ENCODE results near the gene COMMD6.

Gene COMMD6

DNA sequence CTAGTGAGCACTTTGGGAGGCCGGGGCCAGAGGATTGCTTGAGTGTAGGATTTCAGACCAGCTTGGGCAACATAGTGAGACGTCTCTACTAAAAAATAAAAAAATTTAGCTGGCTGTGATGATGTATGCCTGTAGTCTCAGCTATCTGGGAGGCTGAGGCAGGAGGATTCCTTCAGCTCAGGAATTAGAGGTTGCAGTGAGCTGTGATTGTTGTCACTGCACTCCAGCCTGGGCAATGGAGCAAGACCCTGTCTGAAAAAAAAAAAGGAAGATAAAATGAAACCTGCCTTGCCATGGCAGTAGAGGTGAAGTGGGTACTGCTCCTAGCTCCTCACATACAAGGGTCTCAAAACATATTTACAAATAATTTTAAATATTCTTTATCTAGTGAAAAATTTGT, 19.3 kb upstream of the COMMD6 start:
- no peak overlapping the region for H3K4me2 ChIP-seq (ENCODE audit: low read length)
- no peaks in the 10 kb centered on the region for H3K4me1 ChIP-seq (ENCODE audit: low read length)
- no peak for TF ChIP-seq EZH2phosphoT487 (IDR thresholded peaks at IDR 0.05; ENCODE audit: low read depth)
- TF ChIP-seq, protein P1, sequence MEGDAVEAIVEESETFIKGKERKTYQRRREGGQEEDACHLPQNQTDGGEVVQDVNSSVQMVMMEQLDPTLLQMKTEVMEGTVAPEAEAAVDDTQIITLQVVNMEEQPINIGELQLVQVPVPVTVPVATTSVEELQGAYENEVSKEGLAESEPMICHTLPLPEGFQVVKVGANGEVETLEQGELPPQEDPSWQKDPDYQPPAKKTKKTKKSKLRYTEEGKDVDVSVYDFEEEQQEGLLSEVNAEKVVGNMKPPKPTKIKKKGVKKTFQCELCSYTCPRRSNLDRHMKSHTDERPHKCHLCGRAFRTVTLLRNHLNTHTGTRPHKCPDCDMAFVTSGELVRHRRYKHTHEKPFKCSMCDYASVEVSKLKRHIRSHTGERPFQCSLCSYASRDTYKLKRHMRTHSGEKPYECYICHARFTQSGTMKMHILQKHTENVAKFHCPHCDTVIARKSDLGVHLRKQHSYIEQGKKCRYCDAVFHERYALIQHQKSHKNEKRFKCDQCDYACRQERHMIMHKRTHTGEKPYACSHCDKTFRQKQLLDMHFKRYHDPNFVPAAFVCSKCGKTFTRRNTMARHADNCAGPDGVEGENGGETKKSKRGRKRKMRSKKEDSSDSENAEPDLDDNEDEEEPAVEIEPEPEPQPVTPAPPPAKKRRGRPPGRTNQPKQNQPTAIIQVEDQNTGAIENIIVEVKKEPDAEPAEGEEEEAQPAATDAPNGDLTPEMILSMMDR (IDR thresholded peaks at IDR 0.05; ENCODE audit: low read depth, low read length): no peak
- H3K79me2 ChIP-seq (ENCODE audit: low read length): peaks cover 7% of the 10 kb centered on the region; the same call in 1 of the 2 replicates
- H3K27me3 ChIP-seq (ENCODE audit: low read depth, low read length): no peaks in the 10 kb centered on the region
- no peak overlapping the region for H2AFZ ChIP-seq (ENCODE audit: low read depth, low read length)
- no peaks in the 10 kb centered on the region for H3K9me3 ChIP-seq (ENCODE audit: insufficient read depth, low read length)
- no peaks in the 10 kb centered on the region for H4K20me1 ChIP-seq (ENCODE audit: insufficient read depth, low read length)
- no peak overlapping the region for H3K4me3 ChIP-seq (ENCODE audit: low read length)
- H3K9ac ChIP-seq (ENCODE audit: low read length): no peak overlapping the region
- H3K27ac ChIP-seq (ENCODE audit: low read length): no peak overlapping the region
- peaks cover 15% of the 10 kb centered on the region for H3K36me3 ChIP-seq (replicated peaks; ENCODE audit: low read depth, low read length)

- H3K27me3 ChIP-seq (ENCODE audit: low read depth, low read length): no peaks in the 10 kb centered on the region
- H3K4me1 ChIP-seq (ENCODE audit: low read length): peaks cover 2% of the 10 kb centered on the region
- TF ChIP-seq, protein P1 (IDR thresholded peaks at IDR 0.05; ENCODE audit: low read depth, low read length): no peak
- TF ChIP-seq EZH2phosphoT487 (IDR thresholded peaks at IDR 0.05; ENCODE audit: low read depth): no peak
- H2AFZ ChIP-seq (ENCODE audit: low read depth, low read length): no peak overlapping the region
- H3K79me2 ChIP-seq (ENCODE audit: low read length): peaks cover 15% of the 10 kb centered on the region
- no peak overlapping the region for H3K9ac ChIP-seq (ENCODE audit: low read length)
- H3K9me3 ChIP-seq (ENCODE audit: insufficient read depth, low read length): no peaks in the 10 kb centered on the region
- H3K4me3 ChIP-seq (ENCODE audit: low read length): no peak overlapping the region
- H3K4me2 ChIP-seq (ENCODE audit: low read length): no peak overlapping the region
- H3K27ac ChIP-seq (ENCODE audit: low read length): no peak overlapping the region
- no peaks in the 10 kb centered on the region for H4K20me1 ChIP-seq (ENCODE audit: insufficient read depth, low read length)
- H3K36me3 ChIP-seq (replicated peaks; ENCODE audit: low read depth, low read length): peaks cover 14% of the 10 kb centered on the region
Observed at GRCh38 chr13:75555836-75556235, 18.2 kb upstream of the COMMD6 start.

DNA sequence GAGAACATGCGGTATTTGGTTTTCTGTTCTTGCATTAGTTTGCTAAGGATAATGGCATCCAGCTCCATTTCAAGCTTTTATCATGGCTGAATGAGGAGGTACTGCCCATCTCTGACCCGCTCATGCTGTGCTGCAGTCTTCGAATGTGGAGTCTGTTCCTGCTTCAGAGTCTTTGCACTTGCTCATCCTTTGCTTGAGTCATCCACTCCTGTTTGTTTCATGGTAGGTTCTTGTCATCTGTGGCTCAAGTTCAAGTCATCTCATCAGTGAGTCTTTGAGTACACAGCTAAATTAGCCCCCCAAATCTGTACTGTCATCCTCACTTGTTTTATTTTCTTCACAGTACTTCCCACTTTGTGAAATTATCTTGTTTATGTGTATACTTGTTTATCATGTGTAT, 17.3 kb upstream of the COMMD6 start:
- no peak overlapping the region for H3K27ac ChIP-seq (ENCODE audit: low read length)
- peaks cover 12% of the 10 kb centered on the region for H3K36me3 ChIP-seq (replicated peaks; ENCODE audit: low read depth, low read length)
- peaks cover 24% of the 10 kb centered on the region for H3K79me2 ChIP-seq (ENCODE audit: low read length)
- H4K20me1 ChIP-seq (ENCODE audit: insufficient read depth, low read length): no peaks in the 10 kb centered on the region
- no peaks in the 10 kb centered on the region for H3K27me3 ChIP-seq (ENCODE audit: low read depth, low read length)
- H3K4me2 ChIP-seq (ENCODE audit: low read length): no peak overlapping the region
- no peak overlapping the region for H3K9ac ChIP-seq (ENCODE audit: low read length)
- H2AFZ ChIP-seq (ENCODE audit: low read depth, low read length): no peak overlapping the region
- TF ChIP-seq, protein P1 (IDR thresholded peaks at IDR 0.05; ENCODE audit: low read depth, low read length): no peak
- no peak for TF ChIP-seq EZH2phosphoT487 (IDR thresholded peaks at IDR 0.05; ENCODE audit: low read depth)
- H3K4me1 ChIP-seq (ENCODE audit: low read length): peaks cover 7% of the 10 kb centered on the region
- H3K4me3 ChIP-seq (ENCODE audit: low read length): no peak overlapping the region
- no peaks in the 10 kb centered on the region for H3K9me3 ChIP-seq (ENCODE audit: insufficient read depth, low read length)

DNA sequence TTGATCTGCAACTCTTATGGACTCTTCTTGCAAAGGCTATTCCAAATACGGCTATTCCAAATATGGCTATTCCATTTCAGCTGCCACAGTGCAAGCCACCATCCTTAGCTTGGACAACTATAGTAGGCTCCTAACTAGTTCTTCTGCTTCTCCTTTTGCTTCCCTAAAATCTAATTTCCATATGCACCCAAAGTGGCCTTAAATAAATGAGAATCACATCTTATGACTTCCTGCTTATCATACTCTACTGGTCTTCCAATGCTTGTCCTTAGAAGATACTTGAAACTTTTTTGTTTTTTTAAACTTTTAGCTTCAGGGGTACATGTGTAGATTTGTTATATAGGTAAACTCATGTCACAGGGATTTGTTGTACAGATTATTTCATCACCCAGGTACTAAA, 16.8 kb upstream of the COMMD6 start:
- H3K36me3 ChIP-seq (replicated peaks; ENCODE audit: low read depth, low read length): peaks cover 12% of the 10 kb centered on the region
- no peak overlapping the region for H3K9ac ChIP-seq (ENCODE audit: low read length)
- TF ChIP-seq, protein P1 (IDR thresholded peaks at IDR 0.05; ENCODE audit: low read depth, low read length): no peak
- TF ChIP-seq EZH2phosphoT487 (IDR thresholded peaks at IDR 0.05; ENCODE audit: low read depth): no peak
- H3K27me3 ChIP-seq (ENCODE audit: low read depth, low read length): no peaks in the 10 kb centered on the region
- no peak overlapping the region for H3K27ac ChIP-seq (ENCODE audit: low read length)
- no peaks in the 10 kb centered on the region for H4K20me1 ChIP-seq (ENCODE audit: insufficient read depth, low read length)
- H3K9me3 ChIP-seq (ENCODE audit: insufficient read depth, low read length): no peaks in the 10 kb centered on the region
- no peak overlapping the region for H3K4me2 ChIP-seq (ENCODE audit: low read length)
- peaks cover 7% of the 10 kb centered on the region for H3K4me1 ChIP-seq (ENCODE audit: low read length)
- H2AFZ ChIP-seq (ENCODE audit: low read depth, low read length): no peak overlapping the region
- no peak overlapping the region for H3K4me3 ChIP-seq (ENCODE audit: low read length)
- H3K79me2 ChIP-seq (ENCODE audit: low read length): peaks cover 27% of the 10 kb centered on the region
